Astrocyte (in vitro differentiated cells and primary cell): ENCODE measurements around the gene EXOSC3. TPM values are rescaled to one million over a fixed set of nuclear protein-coding genes. Genes with fewer than 3 reads are reported as not detected.
A peak's percentile ranks its signal among the peaks of the same experiment; 100 is the strongest.
"Not testable (repeated sequence)": the region's sequence is repeated elsewhere in the genome, so short reads cannot be mapped to it uniquely, and the experiment has no call there.

ENCODE experiments used
- DNase-seq: peaks from one replicate; pipeline ENCODE4 v3.0.0-alpha.2; 2010; ENCODE audit warnings: low read depth
- FAIRE-seq: peaks from 2 replicates; lab custom pipeline; 2011; peaks lifted over from hg19 to GRCh38; lab: Jason Lieb, UNC
- H2AFZ ChIP-seq: 2 replicates; pipeline ENCODE4 v1.6.0; 2012; ENCODE audit warnings: low read depth, low read length, inconsistent platforms
- H3K27ac ChIP-seq: 2 replicates; pipeline ENCODE4 v1.5.1; 2011; ENCODE audit warnings: low read depth, low read length, inconsistent platforms
- H3K27me3 ChIP-seq: 2 replicates; pipeline ENCODE4 v1.6.0; 2011; ENCODE audit warnings: low read length, inconsistent platforms; ENCODE audit not compliant: insufficient read depth
- H3K36me3 ChIP-seq: 2 replicates; pipeline ENCODE4 v1.5.1; 2011; ENCODE audit warnings: low read length, inconsistent platforms; ENCODE audit not compliant: insufficient read depth
- H3K4me1 ChIP-seq: 2 replicates; pipeline ENCODE4 v1.5.1; 2011; ENCODE audit warnings: low read length, inconsistent platforms; ENCODE audit not compliant: insufficient read depth
- H3K4me2 ChIP-seq: 2 replicates; pipeline ENCODE4 v1.6.0; 2012; ENCODE audit warnings: low read length, inconsistent platforms
- H3K4me3 ChIP-seq: 2 replicates; pipeline ENCODE4 v1.5.1; 2011; ENCODE audit warnings: low read depth, mild to moderate bottlenecking, low read length, inconsistent platforms; ENCODE audit not compliant: insufficient read depth
- H3K79me2 ChIP-seq: 2 replicates; pipeline ENCODE4 v1.6.0; 2012; ENCODE audit warnings: mild to moderate bottlenecking, low read length, inconsistent platforms; ENCODE audit not compliant: insufficient read depth
- H3K9ac ChIP-seq: 2 replicates; pipeline ENCODE4 v1.6.0; 2012; ENCODE audit warnings: mild to moderate bottlenecking, low read length, inconsistent platforms
- H3K9me3 ChIP-seq: 2 replicates; pipeline ENCODE4 v1.5.1; 2012; ENCODE audit warnings: low read depth, mild to moderate bottlenecking, low read length, inconsistent platforms; ENCODE audit not compliant: insufficient read depth
- H4K20me1 ChIP-seq: 2 replicates; pipeline ENCODE4 v1.6.0; 2012; ENCODE audit warnings: low read length, inconsistent platforms; ENCODE audit not compliant: insufficient read depth
- H3K27ac Mint-ChIP-seq: one replicate; pipeline ENCODE4 v1.8.0; 2021; ENCODE audit warnings: mild to moderate bottlenecking, mixed read lengths; ENCODE audit not compliant: unreplicated experiment
- H3K27me3 Mint-ChIP-seq: one replicate; pipeline ENCODE4 v1.8.0; 2021; ENCODE audit warnings: low read depth, mixed read lengths; ENCODE audit not compliant: unreplicated experiment
- H3K36me3 Mint-ChIP-seq: one replicate; pipeline ENCODE4 v1.8.0; 2021; ENCODE audit warnings: low read depth, mixed read lengths; ENCODE audit not compliant: unreplicated experiment
- H3K4me1 Mint-ChIP-seq: one replicate; pipeline ENCODE4 v1.8.0; 2021; ENCODE audit warnings: low read depth, mixed read lengths; ENCODE audit not compliant: unreplicated experiment
- H3K4me3 Mint-ChIP-seq: one replicate; pipeline ENCODE4 v1.8.0; 2021; ENCODE audit warnings: mild to moderate bottlenecking, moderate library complexity, mixed read lengths; ENCODE audit not compliant: unreplicated experiment
- H3K9me3 Mint-ChIP-seq: one replicate; pipeline ENCODE4 v1.8.0; 2021; ENCODE audit warnings: mild to moderate bottlenecking, mixed read lengths; ENCODE audit not compliant: unreplicated experiment
- CTCF ChIP-seq: IDR thresholded peaks from 2 replicates; pipeline ENCODE4 v1.5.1; 2011; ENCODE audit warnings: low read depth, mild to moderate bottlenecking, inconsistent platforms, low read length, moderate library complexity; ENCODE audit not compliant: insufficient read depth
- EZH2 ChIP-seq: IDR thresholded peaks from 2 replicates; pipeline ENCODE4 v1.6.1; 2012; ENCODE audit warnings: mild to moderate bottlenecking, low read length, inconsistent platforms; ENCODE audit not compliant: insufficient read depth
- total RNA-seq: library from RNA; stranded (reverse); gene quantifications from 2 replicates; pipeline ENCODE4 v1.2.1, GENCODE V29; 2021

The EXOSC3 gene
- total RNA-seq, 1 donor from 2014 or later, result 30.7 TPM

GRCh38 chr9:37753489-37754190 lies 31.2 kb downstream of the EXOSC3 start, which contains the start of gene TRMT10B:
TSS of gene TRMT10B (plus strand) at chr9:37753805. CDS start at chr9:37761932, 8,127 bp downstream.
- Histone ChIP-seq H3K27ac (peak within 1 kb of the TSS; percentile 74), H3K9ac (peak within 1 kb of the TSS; percentile 89), H3K27me3 (no peaks in the 10 kb centered on the region), H3K79me2 (peaks cover 10% of the 10 kb centered on the region), H3K4me3 (peak within 1 kb of the TSS; percentile 74), H2AFZ (peak within 1 kb of the TSS; percentile 96), H3K4me2 (peak within 1 kb of the TSS; percentile 85), H3K4me1 (peaks cover 6% of the 10 kb centered on the region), H3K9me3 (no peaks in the 10 kb centered on the region), H3K36me3 (no peaks in the 10 kb centered on the region), H4K20me1 (no peaks in the 10 kb centered on the region)
- peak; percentile 63 for DNase-seq
- Mint-ChIP-seq H3K36me3 (no peaks in the 10 kb centered on the region), H3K27ac (peak within 1 kb of the TSS; percentile 75), H3K4me1 (no peaks in the 10 kb centered on the region), H3K9me3 (peaks cover 2% of the 10 kb centered on the region), H3K27me3 (no peaks in the 10 kb centered on the region), H3K4me3 (peak within 1 kb of the TSS; percentile 95)
- TF ChIP-seq EZH2 (no peak), CTCF (no peak)
- FAIRE-seq, result no peak

GRCh38 chr9:37752642-37753488 lies 32.0 kb downstream of the EXOSC3 start:
- no peak for FAIRE-seq
- H3K9me3 Mint-ChIP-seq, result peaks cover 2% of the 10 kb centered on the region
- Histone ChIP-seq H4K20me1 (no peaks in the 10 kb centered on the region), H3K27ac (no peak overlapping the region), H3K36me3 (no peaks in the 10 kb centered on the region), H3K4me1 (peaks cover 6% of the 10 kb centered on the region), H3K9ac (peak overlapping the region; percentile 89), H3K4me2 (peak overlapping the region; percentile 85), H2AFZ (peak overlapping the region; percentile 96), H3K27me3 (no peaks in the 10 kb centered on the region), H3K9me3 (no peaks in the 10 kb centered on the region), H3K4me3 (peak overlapping the region; percentile 74), H3K79me2 (peaks cover 10% of the 10 kb centered on the region)
- H3K27me3 Mint-ChIP-seq, result no peaks in the 10 kb centered on the region
- H3K4me1 Mint-ChIP-seq, result no peaks in the 10 kb centered on the region
- no peaks in the 10 kb centered on the region for H3K36me3 Mint-ChIP-seq
- TF ChIP-seq EZH2 (no peak), CTCF (no peak)
- H3K4me3 Mint-ChIP-seq, result peak overlapping the region; percentile 95
- DNase-seq, result no peak
- peak overlapping the region; percentile 75 for H3K27ac Mint-ChIP-seq

GRCh38 chr9:37752112-37752511 lies 32.8 kb downstream of the EXOSC3 start:
- not testable (repeated sequence) for H3K9me3 Mint-ChIP-seq, H3K27me3 Mint-ChIP-seq, H3K36me3 ChIP-seq, H3K27me3 ChIP-seq, H3K9me3 ChIP-seq, FAIRE-seq, H3K79me2 ChIP-seq, H3K4me1 ChIP-seq, H3K4me3 Mint-ChIP-seq, H3K4me3 ChIP-seq, H3K4me2 ChIP-seq, H2AFZ ChIP-seq, H3K27ac ChIP-seq, H3K9ac ChIP-seq, H3K36me3 Mint-ChIP-seq, H3K27ac Mint-ChIP-seq, H3K4me1 Mint-ChIP-seq, H4K20me1 ChIP-seq, DNase-seq

- not testable (repeated sequence) for H3K27me3 ChIP-seq, H3K27ac ChIP-seq, H3K4me1 Mint-ChIP-seq, H3K4me3 Mint-ChIP-seq, H4K20me1 ChIP-seq, DNase-seq, H3K4me1 ChIP-seq, H3K4me2 ChIP-seq, H2AFZ ChIP-seq, H3K4me3 ChIP-seq, H3K9me3 Mint-ChIP-seq, H3K27ac Mint-ChIP-seq, H3K36me3 Mint-ChIP-seq, H3K36me3 ChIP-seq, H3K27me3 Mint-ChIP-seq, H3K79me2 ChIP-seq, FAIRE-seq, H3K9me3 ChIP-seq, H3K9ac ChIP-seq
These were observed 33.2 kb downstream of the EXOSC3 start for GRCh38 chr9:37751704-37752103.
